Fibroblast of villous mesenchyme (primary cell): Measurements from ENCODE around the gene TRAF3. TPM values are rescaled to one million over a fixed set of nuclear protein-coding genes. Genes with fewer than 3 reads are reported as not detected.

Experiments used
- DNase-seq: peaks from one replicate; pipeline ENCODE4 v3.0.0-alpha.2; 2010; ENCODE audit warnings: low read depth
- H3K4me3 ChIP-seq: 2 replicates; pipeline ENCODE4 v1.5.1; 2011; ENCODE audit warnings: low read depth, mild to moderate bottlenecking, low read length
- total RNA-seq: library from RNA; depleted of rRNA; stranded (reverse); fragments of >200 nt; gene quantifications from 2 replicates; pipeline ENCODE4 v1.2.3, GENCODE V29; 2012
- TF ChIP-seq, protein P1 (sequence below): IDR thresholded peaks from 2 replicates; pipeline ENCODE4 v1.5.1; 2012; ENCODE audit warnings: low read depth, mild to moderate bottlenecking, low read length; ENCODE audit not compliant: insufficient read depth

TRAF3 gene
- total RNA-seq, 1 donor: 30.7 TPM

DNA sequence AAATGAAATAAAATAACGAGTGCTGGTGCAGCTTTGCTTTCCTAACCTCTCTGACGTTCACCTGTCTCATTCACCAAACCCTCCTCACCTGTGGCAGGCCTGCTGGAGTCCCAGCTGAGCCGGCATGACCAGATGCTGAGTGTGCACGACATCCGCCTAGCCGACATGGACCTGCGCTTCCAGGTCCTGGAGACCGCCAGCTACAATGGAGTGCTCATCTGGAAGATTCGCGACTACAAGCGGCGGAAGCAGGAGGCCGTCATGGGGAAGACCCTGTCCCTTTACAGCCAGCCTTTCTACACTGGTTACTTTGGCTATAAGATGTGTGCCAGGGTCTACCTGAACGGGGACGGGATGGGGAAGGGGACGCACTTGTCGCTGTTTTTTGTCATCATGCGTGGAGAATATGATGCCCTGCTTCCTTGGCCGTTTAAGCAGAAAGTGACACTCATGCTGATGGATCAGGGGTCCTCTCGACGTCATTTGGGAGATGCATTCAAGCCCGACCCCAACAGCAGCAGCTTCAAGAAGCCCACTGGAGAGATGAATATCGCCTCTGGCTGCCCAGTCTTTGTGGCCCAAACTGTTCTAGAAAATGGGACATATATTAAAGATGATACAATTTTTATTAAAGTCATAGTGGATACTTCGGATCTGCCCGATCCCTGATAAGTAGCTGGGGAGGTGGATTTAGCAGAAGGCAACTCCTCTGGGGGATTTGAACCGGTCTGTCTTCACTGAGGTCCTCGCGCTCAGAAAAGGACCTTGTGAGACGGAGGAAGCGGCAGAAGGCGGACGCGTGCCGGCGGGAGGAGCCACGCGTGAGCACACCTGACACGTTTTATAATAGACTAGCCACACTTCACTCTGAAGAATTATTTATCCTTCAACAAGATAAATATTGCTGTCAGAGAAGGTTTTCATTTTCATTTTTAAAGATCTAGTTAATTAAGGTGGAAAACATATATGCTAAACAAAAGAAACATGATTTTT is 128.2 kb downstream of the TRAF3 start:
- no peak for DNase-seq
- no peak overlapping the region for H3K4me3 ChIP-seq
- TF ChIP-seq, protein P1, sequence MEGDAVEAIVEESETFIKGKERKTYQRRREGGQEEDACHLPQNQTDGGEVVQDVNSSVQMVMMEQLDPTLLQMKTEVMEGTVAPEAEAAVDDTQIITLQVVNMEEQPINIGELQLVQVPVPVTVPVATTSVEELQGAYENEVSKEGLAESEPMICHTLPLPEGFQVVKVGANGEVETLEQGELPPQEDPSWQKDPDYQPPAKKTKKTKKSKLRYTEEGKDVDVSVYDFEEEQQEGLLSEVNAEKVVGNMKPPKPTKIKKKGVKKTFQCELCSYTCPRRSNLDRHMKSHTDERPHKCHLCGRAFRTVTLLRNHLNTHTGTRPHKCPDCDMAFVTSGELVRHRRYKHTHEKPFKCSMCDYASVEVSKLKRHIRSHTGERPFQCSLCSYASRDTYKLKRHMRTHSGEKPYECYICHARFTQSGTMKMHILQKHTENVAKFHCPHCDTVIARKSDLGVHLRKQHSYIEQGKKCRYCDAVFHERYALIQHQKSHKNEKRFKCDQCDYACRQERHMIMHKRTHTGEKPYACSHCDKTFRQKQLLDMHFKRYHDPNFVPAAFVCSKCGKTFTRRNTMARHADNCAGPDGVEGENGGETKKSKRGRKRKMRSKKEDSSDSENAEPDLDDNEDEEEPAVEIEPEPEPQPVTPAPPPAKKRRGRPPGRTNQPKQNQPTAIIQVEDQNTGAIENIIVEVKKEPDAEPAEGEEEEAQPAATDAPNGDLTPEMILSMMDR: no peak

DNA sequence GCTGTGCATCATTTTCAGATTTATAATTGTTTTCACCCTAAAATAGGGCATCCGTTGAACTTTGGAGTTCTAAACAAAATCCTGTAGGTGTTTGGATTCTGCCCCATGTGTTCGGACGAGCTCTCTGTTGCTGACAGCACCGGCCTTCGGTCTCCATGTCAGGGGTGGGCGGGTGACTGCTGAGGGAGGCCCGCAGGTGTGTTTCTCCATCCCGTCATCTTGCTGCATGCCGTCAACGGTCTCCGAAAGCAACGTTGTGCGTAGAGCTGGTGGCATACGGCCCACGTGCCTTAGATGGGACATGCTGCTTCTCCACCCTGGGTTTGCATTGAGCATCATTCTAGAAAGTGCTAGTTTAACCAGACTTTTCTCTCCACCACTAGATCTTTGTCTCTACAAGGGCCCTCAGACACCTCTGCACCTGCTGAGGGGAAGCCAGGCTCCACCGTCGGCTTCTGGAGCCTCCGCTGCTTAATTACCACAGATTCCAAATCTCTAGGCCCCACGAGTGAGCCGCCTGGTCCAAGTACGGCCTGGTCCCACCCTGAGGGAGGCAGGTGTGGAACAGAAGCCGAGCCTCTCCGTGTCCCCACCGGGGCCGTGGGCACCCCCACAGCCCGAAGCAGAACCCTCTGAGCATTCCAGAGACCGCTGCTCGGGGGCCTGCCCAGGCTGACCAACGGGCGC is 129.5 kb downstream of the TRAF3 start:
- no peak for DNase-seq
- TF ChIP-seq, protein P1: no peak
- no peak overlapping the region for H3K4me3 ChIP-seq

DNA sequence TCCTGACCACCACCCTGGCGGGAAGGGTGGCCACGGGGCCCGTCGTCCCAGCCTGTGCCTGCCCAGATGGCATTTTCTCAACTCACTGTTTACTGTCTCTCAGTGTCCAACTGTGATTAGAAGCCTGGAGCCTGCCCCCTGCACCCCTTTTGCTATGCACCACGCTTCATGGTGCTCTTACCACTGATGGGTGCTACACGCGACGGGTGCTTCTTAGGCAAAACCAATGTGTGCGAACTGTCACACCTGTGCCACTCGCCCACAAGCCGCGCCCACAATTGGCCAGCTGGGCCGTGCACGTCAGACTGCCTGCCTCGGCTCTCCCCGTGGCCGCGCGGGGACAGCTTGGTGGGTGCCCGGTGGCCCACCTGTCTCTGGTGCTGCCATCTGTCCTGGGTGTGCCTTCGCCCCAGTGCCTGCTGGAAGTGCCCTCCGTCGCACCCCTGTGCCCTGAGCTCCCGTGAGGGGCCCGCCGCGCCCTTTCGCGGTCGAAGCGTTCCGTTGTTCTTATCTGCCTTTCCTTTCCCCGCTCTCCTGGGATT is 130.1 kb downstream of the TRAF3 start:
- DNase-seq: no peak
- TF ChIP-seq, protein P1: no peak
- no peak overlapping the region for H3K4me3 ChIP-seq

DNA sequence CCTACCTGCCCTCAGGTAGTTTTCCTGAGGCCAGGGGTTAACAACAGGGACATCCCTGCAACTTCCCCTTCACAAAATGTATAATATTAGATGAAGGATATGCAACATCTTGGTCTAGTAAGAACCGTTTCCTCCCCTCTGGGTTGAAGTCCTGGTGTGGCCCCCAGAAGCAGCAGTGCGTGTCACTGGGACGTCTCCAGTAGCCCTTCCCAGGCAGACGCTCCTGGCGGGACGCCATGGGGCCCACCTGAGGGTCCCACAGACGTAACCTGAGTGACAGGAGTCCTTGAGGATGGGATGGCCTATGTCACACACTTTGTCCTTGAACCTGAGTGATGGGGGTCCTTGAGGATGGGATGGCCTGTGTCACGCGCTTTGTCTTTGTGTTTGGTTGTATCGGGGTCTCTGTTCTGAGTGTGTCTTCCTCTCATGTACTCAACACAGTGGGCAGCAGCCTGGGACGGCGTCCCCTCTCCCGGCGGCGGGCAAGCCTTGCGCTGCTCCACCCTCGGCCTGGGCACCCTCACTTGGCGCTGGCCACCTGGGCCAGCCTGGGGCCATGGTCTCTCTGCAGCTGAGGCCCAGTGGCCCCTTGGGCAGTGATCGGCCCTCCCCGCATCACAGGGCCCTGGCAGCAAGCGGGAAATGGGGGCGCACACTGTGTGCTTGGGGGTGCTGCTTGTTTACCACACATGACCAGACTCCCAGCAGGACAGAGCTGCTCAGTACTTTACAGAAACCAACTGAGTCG is 130.9 kb downstream of the TRAF3 start:
- TF ChIP-seq, protein P1: no peak
- DNase-seq: no peak
- no peak overlapping the region for H3K4me3 ChIP-seq

DNA sequence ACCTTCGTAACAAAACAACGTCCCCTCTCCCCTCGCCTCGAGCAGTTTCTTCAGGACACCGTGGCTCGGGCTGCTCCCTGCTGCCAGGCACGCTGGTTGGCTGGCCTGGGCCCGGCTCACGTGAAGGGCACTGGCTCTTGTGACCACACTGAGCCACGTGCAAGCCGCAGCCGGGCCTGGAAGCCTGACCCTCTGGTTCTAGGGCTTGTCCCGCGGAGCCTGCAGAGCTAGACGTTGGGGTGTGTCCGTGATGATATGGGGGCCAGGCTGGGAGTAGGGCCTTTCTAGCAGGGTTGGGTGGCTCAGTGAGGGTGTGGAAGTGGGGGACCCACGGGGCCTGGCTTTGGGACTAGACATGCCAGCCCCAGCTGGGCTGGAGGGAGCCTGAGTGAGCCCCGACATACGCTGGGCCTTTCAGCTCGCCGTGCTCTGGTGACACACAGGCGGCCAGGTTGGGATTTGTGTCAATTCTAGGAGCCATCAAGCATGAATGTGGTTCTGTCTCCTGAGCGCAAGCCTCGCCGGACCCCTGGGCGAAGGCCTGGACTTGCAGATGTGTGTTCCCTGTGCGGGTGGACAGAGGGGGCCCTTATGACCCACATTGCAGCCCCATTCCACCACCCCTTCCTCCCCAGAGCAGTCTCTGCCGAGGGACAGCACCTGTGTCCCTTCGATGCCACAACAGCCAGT is 131.7 kb downstream of the TRAF3 start:
- no peak for DNase-seq
- TF ChIP-seq, protein P1: no peak

DNA sequence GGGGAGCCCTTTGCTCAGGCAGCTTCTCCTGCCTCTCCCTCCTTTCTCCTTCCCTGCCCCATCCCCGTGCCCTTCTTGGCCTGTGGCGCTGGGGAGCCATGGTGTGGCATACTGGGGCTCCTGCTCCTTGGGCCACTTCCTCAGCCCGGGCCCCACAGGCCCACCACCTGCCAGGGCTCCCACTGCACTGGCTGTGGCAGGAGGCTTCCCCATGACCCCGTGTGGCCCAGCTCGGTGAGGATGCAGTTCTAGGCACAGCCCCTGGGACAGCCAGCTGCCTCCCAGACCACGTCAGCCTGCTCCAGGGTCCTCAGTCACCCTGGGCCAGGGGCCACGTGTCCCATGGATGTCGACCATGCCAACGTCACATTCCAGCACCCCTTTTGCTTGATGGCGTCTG is 132.2 kb downstream of the TRAF3 start:
- no peak overlapping the region for H3K4me3 ChIP-seq
- DNase-seq: no peak
- TF ChIP-seq, protein P1: no peak

More for the DNA sequence above, 131.7 kb downstream of the TRAF3 start:
- H3K4me3 ChIP-seq: no peak overlapping the region
